SW 1271 (cell line): ENCODE data around the gene ID1.
"Not testable (repeated sequence)": the region's sequence is repeated elsewhere in the genome, so short reads cannot be mapped to it uniquely, and the experiment has no call there.

Experiments used
- DNase-seq, 2 experiments: peaks; one replicate each; lab custom pipeline; 2025; lab: John Stamatoyannopoulos, UW

ID1 gene

DNA sequence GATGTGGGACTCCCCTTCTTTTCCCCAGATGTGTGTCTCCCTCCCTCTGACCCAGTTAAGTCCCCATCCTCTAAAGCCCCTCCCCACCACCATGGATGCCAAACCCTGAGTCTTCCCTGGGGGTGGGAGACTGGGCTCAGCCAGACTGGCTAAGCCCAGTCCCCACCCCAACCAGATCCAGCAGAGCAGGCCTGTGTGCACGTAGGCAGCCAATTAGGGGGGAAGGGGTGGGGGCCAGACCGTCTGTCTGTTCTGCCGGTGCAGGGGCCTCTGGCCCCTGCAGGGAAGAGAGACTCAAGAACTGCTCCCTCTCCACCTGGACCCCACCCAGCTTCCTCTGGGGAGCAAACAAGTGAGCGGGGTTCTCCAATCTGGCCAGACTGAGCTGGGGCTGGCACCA, 33.2 kb downstream of the ID1 start:
- no peak for DNase-seq

DNA sequence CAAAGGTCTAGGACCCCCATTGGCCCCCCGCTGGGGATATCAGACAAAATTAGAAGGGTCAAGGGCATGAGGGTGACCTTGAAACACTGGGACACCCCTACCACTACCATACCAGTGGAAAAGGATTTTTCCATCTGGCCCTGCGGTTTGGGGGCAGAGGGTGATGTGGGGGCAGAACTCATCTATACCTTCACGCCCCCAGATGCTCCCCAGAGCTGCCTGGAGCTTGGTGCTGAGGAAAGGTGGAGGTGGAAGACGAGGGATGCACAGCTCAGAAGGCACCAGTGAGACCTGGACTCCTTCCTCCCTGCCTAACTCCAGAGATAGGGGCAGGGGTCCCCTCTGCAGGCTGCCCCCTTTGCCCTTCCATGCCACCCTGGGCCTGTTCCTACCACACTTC, 33.7 kb downstream of the ID1 start:
- DNase-seq: no peak

DNA sequence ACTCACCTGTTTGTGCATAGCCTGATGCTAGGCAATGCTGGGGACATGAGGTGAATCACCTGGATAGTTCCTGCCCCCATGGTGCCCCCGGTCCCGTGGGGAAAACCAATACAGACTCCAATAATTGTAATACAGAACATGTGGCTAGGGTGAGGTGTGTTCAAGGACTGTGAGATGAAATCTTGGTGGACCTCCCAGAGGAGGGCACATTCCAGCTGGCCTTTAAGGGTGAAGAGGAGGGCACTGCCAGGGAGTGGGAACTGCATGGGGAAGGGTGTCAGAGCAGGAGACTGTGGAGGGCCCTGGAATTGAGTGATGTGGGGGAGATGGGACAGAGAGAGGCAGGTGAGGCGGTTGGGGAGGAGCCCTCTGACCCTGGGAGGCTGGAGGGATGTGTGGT, 35.2 kb downstream of the ID1 start:
- no peak for DNase-seq

DNA sequence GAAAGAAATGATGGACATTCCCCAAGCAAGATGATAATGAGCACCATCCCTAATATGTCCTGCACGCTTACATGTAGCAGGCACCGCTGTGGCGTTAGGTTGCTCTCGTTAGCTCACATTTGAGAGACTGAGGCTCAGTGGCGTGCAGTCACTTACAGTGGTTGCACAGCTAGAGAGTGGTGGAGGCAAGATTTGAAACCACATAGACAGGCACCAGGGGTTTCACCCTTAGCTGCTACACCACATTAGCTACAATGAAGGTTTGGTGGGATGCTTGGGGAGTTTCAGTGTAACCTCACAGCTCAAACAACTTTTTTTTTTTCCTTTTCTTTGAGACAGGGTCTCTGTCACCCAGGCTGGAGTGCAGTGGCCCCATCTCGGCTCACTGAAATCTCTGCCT, 36.3 kb downstream of the ID1 start:
- no peak for DNase-seq

DNA sequence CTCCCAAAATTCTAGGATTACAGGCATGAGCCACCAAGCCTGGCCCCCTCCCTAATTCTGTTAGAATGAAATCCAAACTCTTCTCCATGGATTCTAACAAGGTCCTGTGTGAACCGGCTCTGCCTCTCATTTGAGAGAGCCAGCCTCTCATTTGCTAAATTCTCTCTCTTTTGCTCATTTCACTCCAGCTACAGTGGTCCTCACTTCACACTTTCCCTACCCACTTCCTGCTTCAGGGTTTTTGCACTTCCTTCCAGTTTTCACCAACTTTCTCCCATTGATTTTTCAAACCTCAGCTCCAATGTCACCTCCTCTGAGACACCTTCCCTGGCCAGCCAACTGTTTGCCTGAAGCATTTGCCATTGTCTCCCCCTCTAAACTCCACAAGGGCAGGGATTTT, 37.7 kb downstream of the ID1 start:
- no peak for DNase-seq

DNA sequence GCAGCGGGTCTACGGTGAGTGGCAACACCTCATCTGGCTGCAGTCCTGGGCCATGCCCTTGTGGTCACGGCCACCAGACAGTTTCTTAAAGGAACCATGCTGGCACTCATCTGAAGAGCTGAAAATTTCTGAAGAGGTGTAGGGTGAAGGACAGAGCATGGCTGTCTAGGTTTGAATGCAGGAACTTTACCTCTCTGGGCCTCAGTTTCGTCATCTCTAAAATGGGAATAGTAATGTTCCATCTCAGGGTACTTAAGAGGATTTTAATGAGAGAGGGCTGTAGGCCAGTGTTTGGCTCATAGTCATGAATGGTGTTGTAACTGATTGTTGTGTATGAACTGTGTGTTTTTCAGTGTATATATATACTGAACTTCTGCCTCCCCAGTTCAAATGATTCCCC, 38.4 kb downstream of the ID1 start:
- DNase-seq: no peak

DNA sequence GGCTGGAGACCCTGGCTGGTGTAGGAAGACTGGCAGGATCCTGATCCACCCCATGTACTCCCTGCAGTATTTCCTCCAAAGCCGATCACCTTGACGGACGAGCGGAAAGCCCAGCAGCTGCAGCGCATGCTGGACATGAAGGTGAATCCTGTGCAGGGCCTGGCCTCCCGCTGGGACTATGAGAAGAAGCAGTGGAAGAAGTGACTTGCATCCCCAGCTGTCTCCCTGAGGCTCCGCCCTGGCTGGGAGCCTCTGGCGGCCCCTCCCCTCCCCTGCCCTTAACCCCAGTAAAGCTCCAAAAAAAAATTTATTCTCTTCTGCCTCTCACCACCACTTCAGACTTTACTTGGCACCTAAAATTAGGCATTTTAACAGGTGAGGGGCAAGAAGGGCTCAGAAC, 39.6 kb downstream of the ID1 start:
- no peak for DNase-seq

DNA sequence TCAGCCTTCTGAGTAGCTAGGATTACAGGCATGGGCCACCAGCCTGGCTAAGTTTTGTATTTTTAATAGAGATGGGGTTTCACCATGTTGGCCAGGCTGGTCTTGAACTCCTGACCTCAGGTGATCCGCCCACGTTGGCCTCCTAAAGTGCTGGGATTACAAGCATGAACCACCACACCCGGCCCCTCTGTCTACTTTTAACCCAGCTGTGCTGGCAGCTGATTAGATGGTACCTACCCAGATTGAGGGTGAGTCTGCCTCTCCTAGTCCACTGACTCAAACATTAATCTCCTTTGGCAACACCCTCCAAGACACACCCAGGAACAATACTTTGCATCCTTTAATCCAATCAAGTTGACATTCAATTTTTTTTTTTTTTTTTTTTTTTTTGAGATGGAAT, 43.0 kb downstream of the ID1 start:
- DNase-seq: not testable (repeated sequence)

DNA sequence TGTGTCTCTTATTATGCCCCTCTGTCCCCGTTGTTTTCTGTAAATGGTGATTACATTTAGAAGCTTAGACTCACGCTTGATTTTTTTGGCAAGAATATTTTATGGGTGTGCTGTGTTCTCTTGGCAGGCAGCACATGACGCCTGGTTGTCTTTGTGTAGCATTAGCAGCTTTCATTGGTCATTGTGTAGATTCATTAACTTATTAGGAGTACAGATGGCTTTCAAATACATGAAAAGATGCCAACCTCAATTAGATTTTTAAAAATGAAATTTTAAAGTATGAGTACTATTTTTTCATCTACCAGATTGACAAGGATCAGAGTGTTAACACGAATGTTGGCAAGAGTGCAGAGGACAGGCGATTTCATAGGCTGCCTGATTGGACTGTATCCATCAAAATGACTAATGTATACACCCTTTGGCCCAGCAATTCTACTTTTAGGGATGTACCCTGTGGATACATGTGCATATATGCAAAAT, 47.9 kb downstream of the ID1 start:
- no peak for DNase-seq

DNA sequence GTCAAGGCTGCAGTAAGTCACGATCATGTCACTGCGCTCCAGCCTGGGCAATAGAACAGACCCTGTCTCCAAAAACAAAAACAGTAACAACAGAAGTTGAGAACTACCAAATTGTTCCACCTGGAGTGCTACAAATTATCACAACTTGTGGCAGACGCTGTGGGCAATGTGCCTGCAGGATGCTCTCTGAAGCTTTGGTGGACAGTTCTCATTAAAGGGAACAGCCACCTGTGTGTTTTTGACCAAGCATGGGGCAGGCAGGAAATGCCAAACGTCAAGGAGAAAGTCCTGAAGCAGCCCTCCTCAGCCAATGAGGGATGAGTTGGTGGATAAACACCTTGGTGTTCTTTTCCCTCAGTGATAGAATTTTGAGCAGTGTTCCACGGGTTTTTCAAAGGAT, 48.5 kb downstream of the ID1 start:
- no peak for DNase-seq

DNA sequence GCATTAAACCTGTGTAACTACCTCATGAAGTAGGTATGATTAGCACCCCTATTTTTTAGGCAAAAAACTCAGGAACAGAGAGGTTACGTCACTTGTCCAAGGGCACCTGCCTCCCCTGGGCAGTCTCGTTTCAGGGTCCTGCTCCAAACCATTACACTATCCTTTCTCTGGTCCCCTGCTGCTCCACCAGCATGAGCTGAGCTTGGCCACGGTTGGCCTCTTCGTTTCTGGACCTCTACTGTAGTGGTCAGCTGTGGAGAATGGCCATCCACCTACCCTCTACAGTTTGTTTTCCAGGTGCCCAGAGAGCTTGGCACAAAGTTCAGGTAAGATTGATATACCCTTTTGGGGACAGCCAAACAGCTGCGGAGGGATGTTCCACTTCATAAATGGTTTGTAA, 49.4 kb downstream of the ID1 start:
- DNase-seq: no peak
